GM18951 (cell line): ENCODE data around the gene KCNK7.
A peak's percentile ranks its signal among the peaks of the same experiment; 100 is the strongest.

Experiments used
- POLR2A ChIP-seq: IDR thresholded peaks from 4 replicates; pipeline ENCODE4 v1.6.1; 2011; ENCODE audit warnings: mild to moderate bottlenecking; ENCODE audit not compliant: insufficient read length, insufficient read depth; ENCODE audit errors: extremely low read depth
- in situ Hi-C: fragments of 300-500 bp; cut with MboI; formaldehyde crosslinking; loops from one replicate; pipeline ENCODE4 v1.12.0; 2022; ENCODE audit warnings: low sequenced_read_pairs, mixed read lengths, inconsistent platforms; ENCODE audit not compliant: unreplicated experiment

Gene KCNK7

GRCh38 chr11:65584723-65585171 is 10.9 kb downstream of the KCNK7 start:
- TF ChIP-seq POLR2A = no peak
- in situ Hi-C loops = no loop called here

GRCh38 chr11:65584106-65584505 is 11.5 kb downstream of the KCNK7 start:
- no peak for TF ChIP-seq POLR2A
- in situ Hi-C loops = no loop called here

GRCh38 chr11:65583589-65583988 is 12.0 kb downstream of the KCNK7 start:
- in situ Hi-C loops = no loop called here
- TF ChIP-seq POLR2A = no peak

GRCh38 chr11:65581928-65582327 is 13.7 kb downstream of the KCNK7 start:
- no peak for TF ChIP-seq POLR2A
- in situ Hi-C loops = no loop called here

- TF ChIP-seq POLR2A = no peak
- in situ Hi-C loops = no loop called here
These were observed 14.8 kb downstream of the KCNK7 start for GRCh38 chr11:65580756-65581155.

GRCh38 chr11:65580031-65580692 is 15.4 kb downstream of the KCNK7 start:
- in situ Hi-C loops = no loop called here
- no peak for TF ChIP-seq POLR2A

GRCh38 chr11:65579291-65579690 is 16.3 kb downstream of the KCNK7 start:
- no peak for TF ChIP-seq POLR2A
- in situ Hi-C loops = no loop called here

- TF ChIP-seq POLR2A = no peak
- in situ Hi-C loops = no loop called here
These were observed 16.9 kb downstream of the KCNK7 start for GRCh38 chr11:65578667-65579066.

- TF ChIP-seq POLR2A = no peak
- in situ Hi-C loops = no loop called here
These were observed 17.5 kb downstream of the KCNK7 start for GRCh38 chr11:65578134-65578533.

- no peak for TF ChIP-seq POLR2A
- in situ Hi-C loops = no loop called here
These were observed 17.9 kb downstream of the KCNK7 start for GRCh38 chr11:65577756-65578109.

GRCh38 chr11:65576867-65577755 is 18.5 kb downstream of the KCNK7 start:
- TF ChIP-seq POLR2A = no peak
- in situ Hi-C loops = no loop called here

- in situ Hi-C loops = no loop called here
- no peak for TF ChIP-seq POLR2A
These were observed 19.3 kb downstream of the KCNK7 start for GRCh38 chr11:65576232-65576866.

GRCh38 chr11:65575568-65576231 is 19.9 kb downstream of the KCNK7 start, which contains the start of gene EHBP1L1:
EHBP1L1 (plus strand) TSS chr11:65576053; CDS start chr11:65576303, 250 bp downstream.
- in situ Hi-C loops = no loop called here
- TF ChIP-seq POLR2A = peak; percentile 59
